GM18909 (cell line): ENCODE data around the gene SPRED2.

Experiments
- ATAC-seq: cut with Tn5 transposase; IDR thresholded peaks from one replicate; pipeline ENCODE4 v1.9.1; 2021; ENCODE audit warnings: mild to moderate bottlenecking; ENCODE audit not compliant: unreplicated experiment, poor library complexity

The SPRED2 gene

GRCh38 chr2:65294136-65294535 lies 138.3 kb downstream of the SPRED2 start:
- no peak for ATAC-seq

- no peak for ATAC-seq
These were observed 139.0 kb downstream of the SPRED2 start for GRCh38 chr2:65293376-65293775.

GRCh38 chr2:65292461-65293011 lies 139.9 kb downstream of the SPRED2 start:
- no peak for ATAC-seq

GRCh38 chr2:65292106-65292400 lies 140.3 kb downstream of the SPRED2 start:
- ATAC-seq, result no peak

- no peak for ATAC-seq
These were observed 140.9 kb downstream of the SPRED2 start for GRCh38 chr2:65291216-65292105.

- ATAC-seq, result no peak
These were observed 145.0 kb downstream of the SPRED2 start for GRCh38 chr2:65287364-65287763.

- no peak for ATAC-seq
These were observed 149.8 kb downstream of the SPRED2 start for GRCh38 chr2:65282477-65283053.

GRCh38 chr2:65281627-65282351 lies 150.6 kb downstream of the SPRED2 start:
- ATAC-seq, result no peak

GRCh38 chr2:65279756-65280155 lies 152.6 kb downstream of the SPRED2 start:
- ATAC-seq, result no peak

- no peak for ATAC-seq
These were observed 153.8 kb downstream of the SPRED2 start for GRCh38 chr2:65278531-65278981.

- ATAC-seq, result no peak
These were observed 154.5 kb downstream of the SPRED2 start for GRCh38 chr2:65277791-65278483.

GRCh38 chr2:65277118-65277517 lies 155.3 kb downstream of the SPRED2 start:
- ATAC-seq, result no peak

GRCh38 chr2:65276609-65277008 lies 155.8 kb downstream of the SPRED2 start:
- no peak for ATAC-seq

GRCh38 chr2:65275141-65275915 lies 157.1 kb downstream of the SPRED2 start:
- no peak for ATAC-seq

- ATAC-seq, result no peak
These were observed 159.1 kb downstream of the SPRED2 start for GRCh38 chr2:65273344-65273743.

GRCh38 chr2:65268957-65269356 lies 163.4 kb downstream of the SPRED2 start:
- ATAC-seq, result no peak

- no peak for ATAC-seq
These were observed 165.4 kb downstream of the SPRED2 start for GRCh38 chr2:65267008-65267407.

GRCh38 chr2:65265671-65266045 lies 166.7 kb downstream of the SPRED2 start:
- no peak for ATAC-seq

- ATAC-seq, result no peak
These were observed 167.4 kb downstream of the SPRED2 start for GRCh38 chr2:65264821-65265670.
